Brain pericyte (primary cell): ENCODE results near the gene XXYLT1.

ENCODE experiments used
- DNase-seq: peaks from one replicate; pipeline ENCODE4 v3.0.0-alpha.2; 2012; ENCODE audit warnings: low read depth, low spot score

The XXYLT1 gene

GRCh38 chr3:195028877-195029606 lies 241.9 kb downstream of the XXYLT1 start:
- no peak for DNase-seq

GRCh38 chr3:195025884-195026200 lies 245.1 kb downstream of the XXYLT1 start:
- DNase-seq = no peak

- no peak for DNase-seq
Measured at GRCh38 chr3:195025056-195025883, 245.7 kb downstream of the XXYLT1 start.

GRCh38 chr3:195023989-195024388 lies 247.0 kb downstream of the XXYLT1 start:
- DNase-seq = no peak

GRCh38 chr3:195023576-195023975 lies 247.4 kb downstream of the XXYLT1 start:
- no peak for DNase-seq

GRCh38 chr3:195021692-195022091 lies 249.3 kb downstream of the XXYLT1 start:
- no peak for DNase-seq

- DNase-seq = no peak
Measured at GRCh38 chr3:195020921-195021320, 250.0 kb downstream of the XXYLT1 start.

- no peak for DNase-seq
Measured at GRCh38 chr3:195020185-195020584, 250.8 kb downstream of the XXYLT1 start.

GRCh38 chr3:195019335-195019734 lies 251.6 kb downstream of the XXYLT1 start:
- DNase-seq = no peak
